HepG2 (cell line): Measurements from ENCODE around the gene EIF6. TPM values are rescaled to one million over a fixed set of nuclear protein-coding genes. Genes with fewer than 3 reads are reported as not detected.

Experiments
- ATAC-seq: fragments of 200-7000 bp; cut with Tn5 transposase; 3 replicates; pipeline ENCODE4 v1.9.1; 2020; ENCODE audit warnings: mild to moderate bottlenecking, moderate library complexity
- BruUV-seq: library from RNA; stranded (reverse); fragments of 400-500 nt; replicated peaks from 2 replicates; lab custom pipeline; 2021; lab: Mats Ljungman, UMichigan
- CTCF ChIA-PET: fragments of 300-600 bp; formaldehyde crosslinking; extraction: SDS; loops from one replicate; lab custom pipeline; 2021; ENCODE audit warnings: low total read pairs, inconsistent platforms, low intra/inter-chr PET ratio; lab: Yijun Ruan, JAX
- POLR2A ChIA-PET: fragments of 350-600 bp; sonication (Branson Sonifier 250); formaldehyde crosslinking; loops from one replicate; lab custom pipeline; 2020; ENCODE audit warnings: antibody characterized with exemption, inconsistent platforms; lab: Yijun Ruan, JAX
- DNase-seq: peaks from one replicate; pipeline ENCODE4 v3.0.0-alpha.2; 2015; ENCODE audit warnings: low spot score
- FAIRE-seq: peaks from 3 replicates; lab custom pipeline; 2011; peaks lifted over from hg19 to GRCh38; lab: Jason Lieb, UNC
- H2AFZ ChIP-seq: one replicate; pipeline ENCODE4 v1.6.1; 2011; ENCODE audit warnings: low read length, inconsistent platforms
- H3K27ac ChIP-seq: fragments of 300-600 bp; 3 replicates; pipeline ENCODE4 v1.8.0; 2011; ENCODE audit warnings: mixed run types, mild to moderate bottlenecking, mixed read lengths, low read length, inconsistent platforms; ENCODE audit not compliant: insufficient read depth; ENCODE audit errors: extremely low read length
- H3K27me3 ChIP-seq, 2 experiments: fragments of 200-600 bp in 1 of 2; 2 replicates in 1 of 2; 3 replicates in 1 of 2; pipeline versions ENCODE4 v1.6.0 to v1.8.0; 2011; ENCODE audit warnings: low read length in 2 of 2, mild to moderate bottlenecking in 2 of 2, moderate library complexity in 2 of 2, inconsistent platforms in 1 of 2; ENCODE audit not compliant: insufficient read depth in 2 of 2, control insufficient read depth in 1 of 2
- H3K36me3 ChIP-seq, 2 experiments: fragments of 200-600 bp in 1 of 2; replicated peaks in 1 of 2; 2 replicates in 1 of 2; 3 replicates in 1 of 2; pipeline versions ENCODE4 v1.5.1 to v1.8.0; 2011; ENCODE audit warnings: low read length in 2 of 2, inconsistent platforms in 1 of 2; ENCODE audit not compliant: insufficient read depth in 2 of 2, control insufficient read depth in 1 of 2
- H3K4me1 ChIP-seq: 2 replicates; pipeline ENCODE4 v1.5.1; 2012; ENCODE audit warnings: low read length, inconsistent platforms; ENCODE audit not compliant: insufficient read depth
- H3K4me2 ChIP-seq: 2 replicates; pipeline ENCODE4 v1.6.0; 2011; ENCODE audit warnings: low read depth, low read length, inconsistent platforms
- H3K4me3 ChIP-seq, 3 experiments: fragments of 200-600 bp in 1 of 3; sonication (generic), shearing (Covaris generic) in 1 of 3; replicated peaks in 1 of 3; 2 replicates each; pipeline ENCODE4 v1.5.1; 2011 to 2016; ENCODE audit warnings: low read length in 3 of 3, inconsistent platforms in 2 of 3, low read depth in 2 of 3, mild to moderate bottlenecking in 2 of 3, control low read depth in 1 of 3, mixed read lengths in 1 of 3; ENCODE audit not compliant: insufficient read depth in 1 of 3
- H3K79me2 ChIP-seq: one replicate; pipeline ENCODE4 v1.6.1; 2011; ENCODE audit warnings: low read length, inconsistent platforms; ENCODE audit not compliant: insufficient read depth
- H3K9ac ChIP-seq: 2 replicates; pipeline ENCODE4 v1.6.0; 2011; ENCODE audit warnings: mild to moderate bottlenecking, low read depth, low read length, inconsistent platforms; ENCODE audit not compliant: insufficient read depth
- H3K9me3 ChIP-seq: 2 replicates; pipeline ENCODE4 v1.5.1; 2012; ENCODE audit warnings: mild to moderate bottlenecking, low read length
- H4K20me1 ChIP-seq: 2 replicates; pipeline ENCODE4 v1.6.0; 2011; ENCODE audit warnings: inconsistent platforms, mild to moderate bottlenecking, low read length, moderate library complexity; ENCODE audit not compliant: insufficient read depth
- CREM ChIP-seq, 2 experiments: sonication (generic) in 1 of 2; formaldehyde crosslinking in 1 of 2; IDR thresholded peaks; 2 replicates each; pipeline versions ENCODE4 v1.4.0 to v1.6.1; 2016 to 2020; ENCODE audit warnings: antibody characterized with exemption in 1 of 2, mild to moderate bottlenecking in 1 of 2, missing genetic modification reagents in 1 of 2
- FOXA1 ChIP-seq, 2 experiments: fragments of 450-650 bp in 1 of 2; sonication (generic) in 1 of 2; formaldehyde crosslinking in 1 of 2; IDR thresholded peaks; 2 replicates each; pipeline versions ENCODE4 v1.4.0 to v1.6.1; 2016 to 2020; ENCODE audit warnings: missing genetic modification reagents in 1 of 2
- RBM39 ChIP-seq: fragments of 200-400 bp; formaldehyde crosslinking; IDR thresholded peaks from one replicate; pipeline ENCODE4 v1.6.1; 2018; ENCODE audit warnings: antibody characterized with exemption, mild to moderate bottlenecking, low read depth, low read length; ENCODE audit not compliant: poor library complexity, severe bottlenecking
- ZNF605 ChIP-seq: sonication (generic); formaldehyde crosslinking; IDR thresholded peaks from 2 replicates; pipeline ENCODE4 v1.8.0; 2022; ENCODE audit warnings: mild to moderate bottlenecking, missing genetic modification reagents
- ZNF672 ChIP-seq: sonication (generic); formaldehyde crosslinking; IDR thresholded peaks from 2 replicates; pipeline ENCODE4 v1.8.1; 2022; ENCODE audit warnings: missing genetic modification reagents
- WGBS: methylation state at CpG from one replicate; pipeline ENCODE4 v1.1.6; 2017; ENCODE audit warnings: low lambda C conversion rate; 5-methylcytosine and 5-hydroxymethylcytosine counted together
- in situ Hi-C: cut with HindIII; loops from 2 replicates; pipeline ENCODE4 v1.10.0; 2017; ENCODE audit warnings: low pct_unique_long_range_greater_than_20kb; ENCODE audit not compliant: extremely low pct_ligation_motif_present
- intact Hi-C: fragments of 100-400 bp; cut with micrococcal nuclease; formaldehyde crosslinking; loops from one replicate; pipeline ENCODE4 v1.10.0; 2022; ENCODE audit not compliant: unreplicated experiment
- polyA plus RNA-seq, 8 experiments: library from polyadenylated mRNA; depleted of rRNA in 3 of 8; stranded (reverse) in 7 of 8; unstranded in 1 of 8; fragments of >200 nt; fragmentation: Illumina TruSeq in 4 of 8; extraction: Trizol in 4 of 8; gene quantifications; 2 replicates each; pipeline versions ENCODE4 v1.2.1 to v1.2.3, GENCODE V29; 2011 to 2016; ENCODE audit warnings: low read depth in 4 of 8, missing spikeins in 1 of 8, mixed read lengths in 1 of 8; ENCODE audit not compliant: insufficient read depth in 1 of 8
- total RNA-seq, 5 experiments: library from RNA; depleted of rRNA; stranded (reverse); fragments of >200 nt; fragmentation: Illumina TruSeq; extraction: Trizol; gene quantifications; 2 replicates each; pipeline ENCODE4 v1.2.3, GENCODE V29; 2016; ENCODE audit warnings: low read depth in 1 of 5
- TF ChIP-seq, protein P1 (sequence below): sonication (generic); formaldehyde crosslinking; IDR thresholded peaks from 2 replicates; pipeline ENCODE4 v1.4.0; 2020; ENCODE audit warnings: mild to moderate bottlenecking, missing genetic modification reagents

EIF6 gene
- total and polyA plus RNA-seq, 2 of the 13 experiments (the other 11 are each of a cell fraction or from before 2014, with no cell fraction given): 462 to 466 TPM

DNA sequence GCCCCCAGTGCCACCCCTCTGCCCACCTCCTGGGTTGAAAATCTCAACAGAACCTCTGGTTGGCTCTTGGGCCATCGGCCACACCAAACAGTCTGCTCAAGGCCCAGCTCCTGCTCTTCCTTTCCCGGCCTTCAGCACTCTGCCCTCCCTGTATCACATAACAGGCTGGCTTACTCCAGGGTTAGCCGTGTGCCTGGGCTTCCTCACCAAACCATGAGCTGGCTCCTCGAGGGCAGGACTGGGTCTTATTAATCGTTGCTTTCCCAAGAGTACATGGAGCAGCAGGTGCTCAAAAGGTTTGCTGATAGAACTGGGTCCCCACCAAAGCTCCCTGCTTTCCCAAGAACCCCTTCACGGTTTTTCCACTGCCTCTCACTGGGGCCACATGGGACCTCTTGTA lies 20.4 kb upstream of the EIF6 start:
- peak overlapping the region; percentile 38; the same call in 1 of the 2 replicates for H3K9ac ChIP-seq
- H3K4me2 ChIP-seq: no peak overlapping the region
- ATAC-seq (no peak), DNase-seq (no peak), FAIRE-seq (no peak)
- H3K27me3 ChIP-seq: no peaks in the 10 kb centered on the region
- POLR2A ChIA-PET: interaction anchor here (0.8 to 6.5 kb wide), 12 partner anchors 11 to 150 kb away, joined by 3 to 78 read pairs (median 16); partner anchors contain the start of genes CEP250 and EIF6
- no peaks in the 10 kb centered on the region for H3K79me2 ChIP-seq
- intact Hi-C loops: loop anchor here (1.0 to 5.0 kb wide), 3 partner anchors 24 to 134 kb away; partner anchors contain the start of gene GDF5
- CTCF ChIA-PET: interaction anchor here (1.3 to 6.9 kb wide), 5 partner anchors 15 to 142 kb away, joined by 4 to 204 read pairs (median 24); partner anchors contain the start of gene GDF5
- peaks cover 12 to 41% of the 10 kb centered on the region in 2 experiments; a peak in 4 of 5 replicates for H3K36me3 ChIP-seq
- no peak overlapping the region for H2AFZ ChIP-seq
- no peaks in the 10 kb centered on the region for H3K9me3 ChIP-seq
- in situ Hi-C loops: loop anchor here (5.0 kb wide), 1 partner anchor 142 kb away; no protein-coding TSS in a partner anchor
- H4K20me1 ChIP-seq: no peaks in the 10 kb centered on the region
- 95% methylated on average over 6 of the region's 6 CpGs for WGBS
- peak; percentile 12 for TF ChIP-seq RBM39
- TF ChIP-seq ZNF672 (CRISPR knock-in tag): no peak
- no peak for TF ChIP-seq FOXA1 (IDR thresholded peaks at IDR 0.05)
- no peak for TF ChIP-seq FOXA1 (CRISPR knock-in tag; IDR thresholded peaks at IDR 0.05)
- TF ChIP-seq ZNF605 (CRISPR knock-in tag): peak; percentile 71; the same call in 1 of the 2 replicates
- no peak for TF ChIP-seq CREM (IDR thresholded peaks at IDR 0.05)
- no peak for TF ChIP-seq CREM (CRISPR knock-in tag; IDR thresholded peaks at IDR 0.05)
- TF ChIP-seq, protein P1, sequence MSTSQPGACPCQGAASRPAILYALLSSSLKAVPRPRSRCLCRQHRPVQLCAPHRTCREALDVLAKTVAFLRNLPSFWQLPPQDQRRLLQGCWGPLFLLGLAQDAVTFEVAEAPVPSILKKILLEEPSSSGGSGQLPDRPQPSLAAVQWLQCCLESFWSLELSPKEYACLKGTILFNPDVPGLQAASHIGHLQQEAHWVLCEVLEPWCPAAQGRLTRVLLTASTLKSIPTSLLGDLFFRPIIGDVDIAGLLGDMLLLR (CRISPR knock-in tag): 0 out of 2 replicates have a peak, but pooled peaks have one; percentile 12
- H3K27ac ChIP-seq: peak overlapping the region; percentile 49
- H3K4me1 ChIP-seq: peaks cover 49% of the 10 kb centered on the region
- H3K4me3 ChIP-seq: no peak overlapping the region
- no TSS peak for BruUV-seq
